GM18526 (cell line): ENCODE results near the gene LORICRIN.

Source experiments
- POLR2A ChIP-seq: IDR thresholded peaks from 3 replicates; pipeline ENCODE4 v1.6.1; 2011; ENCODE audit not compliant: insufficient read length; ENCODE audit errors: extremely low read depth

Gene LORICRIN

DNA sequence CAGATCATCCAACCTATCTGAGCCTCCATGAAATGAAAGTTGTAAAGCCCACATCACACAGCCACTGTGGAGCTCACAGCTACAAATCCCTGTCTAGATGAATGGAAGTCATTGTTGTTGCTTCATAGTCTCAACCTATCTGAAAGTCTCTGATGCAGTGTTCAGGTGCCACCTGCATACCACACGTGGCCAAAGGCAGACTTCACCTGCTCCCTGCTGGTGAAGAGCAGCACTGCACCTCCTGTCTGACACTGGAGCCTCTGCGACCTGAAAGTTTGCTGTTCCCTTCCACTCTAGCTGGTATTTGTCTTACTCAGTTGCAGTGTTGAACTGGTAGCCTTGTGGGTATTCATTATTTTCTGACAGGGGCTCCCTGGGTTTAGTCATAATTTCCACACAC, 18.4 kb downstream of the LORICRIN start:
- TF ChIP-seq POLR2A: no peak

DNA sequence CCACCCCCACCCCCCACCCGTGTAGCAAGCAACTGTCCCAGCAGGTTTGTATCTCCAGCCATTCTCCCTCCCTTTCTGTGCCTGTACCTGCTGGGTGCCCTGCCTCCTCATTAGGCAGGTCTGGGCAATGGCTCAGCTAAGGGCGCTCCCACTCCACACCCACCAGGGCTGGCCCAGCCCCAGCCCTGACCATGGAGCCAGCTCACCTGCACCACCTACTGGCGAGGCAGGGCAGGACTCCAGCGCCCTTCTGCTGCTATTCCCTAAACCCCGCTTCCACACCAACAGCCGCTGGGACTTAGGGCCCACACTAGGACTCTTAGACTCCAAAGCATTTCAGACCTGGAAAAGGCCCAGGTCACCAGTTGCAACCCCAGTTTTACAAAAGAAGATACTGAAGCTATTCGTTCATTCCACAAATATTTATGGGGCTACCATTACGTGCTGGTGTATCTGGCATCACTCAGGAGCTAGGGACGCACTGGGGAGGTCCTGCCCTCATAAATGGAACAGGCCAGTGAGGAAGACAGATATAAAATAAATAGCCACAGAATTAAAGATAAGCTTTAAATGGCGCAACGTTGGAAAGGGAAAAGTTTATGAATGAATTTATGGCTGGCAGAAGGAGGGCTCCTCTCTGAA, 29.3 kb downstream of the LORICRIN start:
- no peak for TF ChIP-seq POLR2A

GRCh38 chr1:153291514-153291913, 32.0 kb downstream of the LORICRIN start:
- no peak for TF ChIP-seq POLR2A

DNA sequence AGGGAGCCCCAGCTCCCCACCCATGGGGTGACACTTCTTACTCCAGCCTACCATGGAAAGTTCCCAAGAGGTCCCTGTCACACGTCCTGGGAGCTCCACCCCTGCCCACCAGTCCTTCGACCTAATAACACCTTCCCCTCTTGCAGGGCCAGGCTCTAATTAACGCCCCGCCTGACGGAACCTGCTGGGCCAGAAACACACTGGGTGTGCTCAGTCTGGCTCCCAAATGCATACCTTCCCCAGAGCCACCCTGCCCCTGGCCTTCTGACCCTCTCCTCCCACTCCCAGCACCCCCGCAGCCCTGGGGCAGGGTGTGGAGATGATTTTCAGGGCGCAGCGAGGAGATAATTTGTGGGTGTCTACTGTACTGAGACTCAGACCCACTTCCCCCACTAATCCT, 32.7 kb downstream of the LORICRIN start:
- no peak for TF ChIP-seq POLR2A

DNA sequence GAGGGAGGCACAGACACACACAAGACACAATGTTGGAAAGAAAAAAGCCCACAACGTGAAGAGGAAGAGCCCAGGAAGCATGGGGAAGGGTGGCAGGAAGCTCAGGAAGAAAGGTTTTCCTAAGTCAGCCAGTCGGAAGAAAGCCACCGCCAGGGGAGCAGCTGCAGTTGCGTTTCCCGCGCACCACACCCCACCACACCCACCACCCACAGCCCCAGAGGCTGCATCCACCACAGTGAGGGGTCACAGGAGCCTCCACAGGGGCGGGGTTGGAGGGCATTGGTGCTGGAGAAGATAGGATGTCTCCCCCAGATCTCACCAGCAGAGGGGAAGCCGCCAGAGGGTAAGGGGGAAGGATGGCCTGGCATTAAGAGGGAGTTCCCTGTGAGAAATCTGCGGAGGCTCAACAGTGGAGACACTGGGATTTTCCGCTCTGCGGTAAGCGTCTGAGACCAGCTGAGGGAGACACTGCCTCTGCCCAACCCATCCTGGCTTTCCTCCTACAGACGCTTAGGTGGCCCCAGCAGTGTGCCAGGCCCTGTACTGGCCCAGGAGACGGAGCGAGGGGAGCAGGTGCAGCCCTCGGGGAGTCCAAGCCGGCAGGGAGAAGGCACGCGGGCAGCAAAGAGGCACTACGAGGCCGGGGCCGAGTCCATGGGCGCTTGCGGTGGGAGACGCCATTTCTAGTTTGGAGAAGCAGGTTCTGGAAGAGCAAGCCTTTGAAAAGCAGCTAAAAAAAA, 33.4 kb downstream of the LORICRIN start:
- no peak for TF ChIP-seq POLR2A

- no peak for TF ChIP-seq POLR2A
These were observed 33.9 kb downstream of the LORICRIN start for GRCh38 chr1:153293480-153293775.

DNA sequence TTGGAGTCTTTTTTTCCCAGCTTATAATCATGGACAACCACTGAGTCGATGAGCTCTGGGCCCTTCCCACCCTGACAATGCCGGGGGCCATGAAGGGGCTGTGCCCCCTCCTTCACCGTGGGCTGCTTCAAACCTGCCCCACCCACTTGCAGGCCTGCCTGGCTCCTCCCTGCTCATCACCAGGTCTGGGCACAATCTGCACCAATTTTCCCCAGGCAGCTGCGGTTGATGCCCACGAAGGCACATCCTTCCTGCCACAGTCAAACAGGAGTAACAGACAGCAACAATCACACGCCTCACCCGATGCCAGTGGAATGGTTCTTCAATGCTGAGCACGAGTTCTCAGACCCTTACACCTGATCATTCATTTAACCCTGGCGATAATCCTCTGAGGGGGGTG, 34.4 kb downstream of the LORICRIN start:
- TF ChIP-seq POLR2A: no peak

GRCh38 chr1:153302308-153302707, 42.8 kb downstream of the LORICRIN start:
- TF ChIP-seq POLR2A: no peak

DNA sequence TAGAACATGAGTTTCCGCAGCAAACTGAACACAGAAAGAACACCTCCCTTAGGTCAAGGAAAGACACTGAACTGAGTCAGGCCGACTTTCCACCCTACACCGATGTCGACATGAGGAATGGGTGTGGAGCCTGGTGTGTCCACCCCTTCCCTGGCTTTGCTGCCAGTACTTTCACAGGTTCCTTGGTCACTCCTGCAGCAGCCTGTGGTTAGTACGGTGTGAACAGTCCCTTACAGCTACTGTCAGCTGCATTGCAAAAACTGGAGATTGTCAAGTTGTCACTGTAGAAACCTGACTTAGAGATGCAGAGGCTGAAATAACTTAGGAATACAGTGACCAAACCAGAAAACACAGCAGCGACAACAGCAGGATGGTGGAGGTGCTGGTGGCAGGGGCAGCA, 46.2 kb downstream of the LORICRIN start:
- TF ChIP-seq POLR2A: no peak

- TF ChIP-seq POLR2A: no peak
These were observed 47.1 kb downstream of the LORICRIN start for GRCh38 chr1:153306303-153307220.

DNA sequence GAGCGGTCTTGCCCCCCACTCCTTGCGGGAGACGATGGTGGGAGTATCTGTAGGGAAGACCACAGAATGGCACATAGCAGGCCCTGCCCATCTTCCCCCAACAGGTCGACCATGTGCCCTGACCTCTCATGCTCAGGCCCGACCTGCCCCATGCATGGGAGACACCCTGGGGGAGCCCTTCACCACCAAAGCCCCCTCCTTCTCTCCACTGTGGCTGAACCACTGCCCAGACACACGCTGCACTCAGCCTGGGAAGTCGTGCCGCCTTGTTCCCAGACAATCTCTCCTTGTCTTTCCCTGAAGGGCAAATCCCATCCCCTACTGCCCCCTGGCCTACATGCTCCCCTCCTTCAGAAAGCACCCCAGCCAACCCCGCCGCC, 47.7 kb downstream of the LORICRIN start:
- no peak for TF ChIP-seq POLR2A

DNA sequence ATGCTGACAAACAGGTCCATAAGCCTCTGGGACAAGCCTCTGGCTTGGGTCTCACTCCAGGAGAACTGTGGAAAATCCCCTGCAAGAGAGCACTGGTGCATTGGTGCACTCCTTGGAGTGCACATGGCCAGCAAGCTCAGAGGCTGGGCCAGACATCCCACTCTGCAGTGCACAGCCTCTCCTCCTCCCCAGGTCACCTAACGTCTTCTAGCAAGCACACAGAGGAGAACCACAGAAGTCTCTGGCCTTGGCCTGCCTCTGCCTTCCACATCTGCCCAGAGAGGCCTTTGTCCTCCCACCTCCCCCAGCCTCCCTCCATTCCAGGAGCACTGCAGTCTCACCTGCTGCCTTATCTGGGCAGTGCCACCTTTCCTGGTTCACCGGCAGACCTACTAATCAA, 49.1 kb downstream of the LORICRIN start:
- TF ChIP-seq POLR2A: no peak

DNA sequence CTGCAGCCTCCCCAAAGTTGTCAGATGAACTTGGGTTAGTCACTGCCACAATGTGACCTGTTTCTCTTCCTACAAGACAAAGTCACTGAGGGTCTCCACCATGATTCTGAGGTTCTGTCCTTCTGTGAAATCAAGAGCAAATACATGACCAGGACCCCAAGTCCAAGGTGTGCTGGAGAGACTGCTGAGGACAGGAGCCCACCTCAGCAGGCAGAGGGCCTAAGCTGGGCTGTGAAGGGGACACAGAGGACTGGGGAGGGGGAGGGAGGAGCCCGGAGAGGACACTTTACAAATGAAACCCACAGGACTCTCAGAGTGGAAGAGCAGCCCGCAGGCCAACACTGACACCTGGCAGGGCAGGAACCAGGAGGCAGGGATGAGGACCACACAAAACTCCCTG, 50.0 kb downstream of the LORICRIN start:
- no peak for TF ChIP-seq POLR2A

- no peak for TF ChIP-seq POLR2A
These were observed 51.0 kb downstream of the LORICRIN start for GRCh38 chr1:153310526-153310925.
